B cell (primary cell): ENCODE measurements around the gene SIRT4.

Source experiments
- EZH2 ChIP-seq: IDR thresholded peaks from 2 replicates; pipeline ENCODE4 v1.6.1; 2012; ENCODE audit warnings: borderline replicate concordance, low read depth, mild to moderate bottlenecking, moderate library complexity, low read length; ENCODE audit not compliant: insufficient read depth, poor library complexity, severe bottlenecking
- TF ChIP-seq, protein P1 (sequence below): fragments of 200-600 bp; IDR thresholded peaks from one replicate; pipeline ENCODE4 v1.8.0; 2022; ENCODE audit warnings: antibody characterized with exemption, mild to moderate bottlenecking

DNA sequence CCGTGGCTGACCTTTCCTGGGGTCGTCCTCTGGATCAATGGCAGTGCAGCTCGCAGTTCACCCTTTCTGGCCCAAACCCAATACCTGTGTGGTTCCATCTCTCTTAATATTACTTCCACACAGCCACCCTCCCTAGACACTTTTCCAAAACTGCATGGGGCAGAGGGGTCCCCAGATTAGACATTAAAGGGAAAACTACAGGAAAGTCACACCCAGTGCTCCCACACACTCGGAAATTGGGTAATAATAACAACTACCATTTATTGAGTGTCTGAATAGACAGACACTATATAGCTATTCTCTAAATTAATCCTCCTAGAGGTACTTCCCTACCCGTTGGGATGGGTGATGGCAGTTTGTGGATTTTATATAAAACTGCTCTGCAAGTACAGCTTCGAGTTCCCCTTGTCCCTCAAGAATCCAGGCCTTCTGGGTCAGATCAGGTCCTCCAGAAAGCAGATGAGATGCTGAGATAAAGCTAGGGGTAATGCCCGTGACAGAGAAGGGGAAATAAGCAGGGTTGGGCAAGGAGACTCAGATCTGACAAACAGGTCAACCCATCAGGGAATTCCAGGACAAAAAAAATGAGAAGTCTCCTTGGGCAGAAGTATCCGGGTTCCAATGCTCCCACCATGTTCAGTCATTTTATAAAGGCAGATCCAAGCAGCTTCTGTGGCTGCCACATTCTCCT lies 35.8 kb upstream of the SIRT4 start:
- TF ChIP-seq, protein P1, sequence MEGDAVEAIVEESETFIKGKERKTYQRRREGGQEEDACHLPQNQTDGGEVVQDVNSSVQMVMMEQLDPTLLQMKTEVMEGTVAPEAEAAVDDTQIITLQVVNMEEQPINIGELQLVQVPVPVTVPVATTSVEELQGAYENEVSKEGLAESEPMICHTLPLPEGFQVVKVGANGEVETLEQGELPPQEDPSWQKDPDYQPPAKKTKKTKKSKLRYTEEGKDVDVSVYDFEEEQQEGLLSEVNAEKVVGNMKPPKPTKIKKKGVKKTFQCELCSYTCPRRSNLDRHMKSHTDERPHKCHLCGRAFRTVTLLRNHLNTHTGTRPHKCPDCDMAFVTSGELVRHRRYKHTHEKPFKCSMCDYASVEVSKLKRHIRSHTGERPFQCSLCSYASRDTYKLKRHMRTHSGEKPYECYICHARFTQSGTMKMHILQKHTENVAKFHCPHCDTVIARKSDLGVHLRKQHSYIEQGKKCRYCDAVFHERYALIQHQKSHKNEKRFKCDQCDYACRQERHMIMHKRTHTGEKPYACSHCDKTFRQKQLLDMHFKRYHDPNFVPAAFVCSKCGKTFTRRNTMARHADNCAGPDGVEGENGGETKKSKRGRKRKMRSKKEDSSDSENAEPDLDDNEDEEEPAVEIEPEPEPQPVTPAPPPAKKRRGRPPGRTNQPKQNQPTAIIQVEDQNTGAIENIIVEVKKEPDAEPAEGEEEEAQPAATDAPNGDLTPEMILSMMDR: no peak
- TF ChIP-seq EZH2: no peak
